A549 (cell line): ENCODE measurements around the gene NAV3. TPM values are rescaled to one million over a fixed set of nuclear protein-coding genes. Genes with fewer than 3 reads are reported as not detected.
A peak's percentile ranks its signal among the peaks of the same experiment; 100 is the strongest.

ENCODE experiments used
- ATAC-seq, 2 experiments: fragments of 200-7000 bp in 1 of 2; fragments of >200 bp in 1 of 2; cut with Nextera tagmentation in 1 of 2; cut with Tn5 transposase in 1 of 2; 3 replicates each; pipeline versions ENCODE4 v1.8.0 to v1.9.1; 2018 to 2020; ENCODE audit warnings: mild to moderate bottlenecking in 1 of 2, moderate library complexity in 1 of 2
- CTCF ChIA-PET: fragments of 300-600 bp; sonication (Branson Sonifier 250); formaldehyde crosslinking; extraction: SDS; loops from one replicate; lab custom pipeline; 2021; ENCODE audit warnings: antibody characterized with exemption, inconsistent platforms; lab: Yijun Ruan, JAX
- POLR2A ChIA-PET: fragments of 350-600 bp; formaldehyde crosslinking; extraction: SDS; loops from one replicate; lab custom pipeline; 2021; ENCODE audit warnings: antibody characterized with exemption, inconsistent platforms; lab: Yijun Ruan, JAX
- DNase-seq, 2 experiments: peaks; one replicate each; pipeline versions ENCODE4 v3.0.0 to v3.0.0-alpha.2; 2011 to 2016; ENCODE audit warnings: low read depth in 1 of 2, low spot score in 1 of 2
- FAIRE-seq: peaks from 2 replicates; lab custom pipeline; 2011; peaks lifted over from hg19 to GRCh38; lab: Jason Lieb, UNC
- H3K27ac ChIP-seq, 2 experiments: fragments of >200 bp; sonication (Bioruptor Twin); formaldehyde crosslinking; 3 replicates each; pipeline ENCODE4 v1.5.1; 2016 to 2017
- H3K4me1 ChIP-seq: fragments of >200 bp; sonication (Bioruptor Twin); formaldehyde crosslinking; 3 replicates; pipeline ENCODE4 v1.6.1; 2016
- H3K4me2 ChIP-seq: fragments of >200 bp; sonication (Bioruptor Twin); formaldehyde crosslinking; 3 replicates; pipeline ENCODE4 v1.6.1; 2016
- H3K4me3 ChIP-seq: fragments of >200 bp; sonication (Bioruptor Twin); formaldehyde crosslinking; 3 replicates; pipeline ENCODE4 v1.5.1; 2016
- H3K9me3 ChIP-seq: fragments of >200 bp; sonication (Bioruptor Twin); formaldehyde crosslinking; 3 replicates; pipeline ENCODE4 v1.6.1; 2016
- CBX2 ChIP-seq: fragments of 200-600 bp; sonication (generic); IDR thresholded peaks from 2 replicates; pipeline ENCODE4 v1.6.1; 2016; ENCODE audit warnings: low read depth, mild to moderate bottlenecking, borderline replicate concordance
- CBX8 ChIP-seq: fragments of 200-600 bp; sonication (generic); IDR thresholded peaks from 2 replicates; pipeline ENCODE4 v1.6.1; 2016
- CEBPB ChIP-seq, 2 experiments: fragments of >200 bp in 1 of 2; sonication (Bioruptor Twin) in 1 of 2; formaldehyde crosslinking in 1 of 2; IDR thresholded peaks; 2 replicates each; pipeline ENCODE4 v1.6.1; 2012 to 2016
- EHMT2 ChIP-seq: fragments of 200-600 bp; sonication (generic); IDR thresholded peaks from 2 replicates; pipeline ENCODE4 v1.6.1; 2016; ENCODE audit warnings: antibody characterized with exemption, low read depth, mild to moderate bottlenecking, moderate library complexity
- EP300 ChIP-seq, 2 experiments: fragments of >200 bp; sonication (Bioruptor Twin); formaldehyde crosslinking; IDR thresholded peaks; 2 replicates in 1 of 2; 3 replicates in 1 of 2; pipeline ENCODE4 v1.6.1; 2016 to 2017
- HEYL ChIP-seq: fragments of 250-450 bp; sonication (Bioruptor Pico); IDR thresholded peaks from 2 replicates; pipeline ENCODE4 v1.8.0; 2021; ENCODE audit warnings: mild to moderate bottlenecking, moderate library complexity
- HOXB13 ChIP-seq: fragments of 250-450 bp; sonication (Bioruptor Pico); IDR thresholded peaks from 2 replicates; pipeline ENCODE4 v1.5.0; 2020; ENCODE audit warnings: low read depth, mild to moderate bottlenecking, moderate library complexity
- KDM5A ChIP-seq: fragments of 200-600 bp; sonication (generic); IDR thresholded peaks from 2 replicates; pipeline ENCODE4 v1.6.1; 2016; ENCODE audit warnings: antibody characterized with exemption, mild to moderate bottlenecking
- MAZ ChIP-seq: fragments of 150-350 bp; IDR thresholded peaks from 2 replicates; pipeline ENCODE4 v1.6.1; 2014; ENCODE audit warnings: antibody characterized with exemption, low read depth, low read length, borderline replicate concordance
- MYC ChIP-seq: IDR thresholded peaks from 2 replicates; pipeline ENCODE4 v1.6.1; 2012; ENCODE audit warnings: mild to moderate bottlenecking, inconsistent platforms, low read length, improper control_type of control experiment, borderline replicate concordance
- POLR2AphosphoS2 ChIP-seq: conservative IDR thresholded peaks from 2 replicates; pipeline ENCODE4 v1.6.1; 2012; ENCODE audit warnings: low read length, improper control_type of control experiment, inconsistent platforms
- RARB ChIP-seq: fragments of 250-450 bp; sonication (Bioruptor Pico); IDR thresholded peaks from 2 replicates; pipeline ENCODE4 v1.8.0; 2021; ENCODE audit warnings: mild to moderate bottlenecking, moderate library complexity
- RCOR1 ChIP-seq: fragments of 150-350 bp; IDR thresholded peaks from 2 replicates; pipeline ENCODE4 v1.6.1; 2014; ENCODE audit warnings: antibody characterized with exemption, low read length, low read depth
- RNF2 ChIP-seq: fragments of 200-600 bp; sonication (generic); IDR thresholded peaks from 2 replicates; pipeline ENCODE4 v1.6.1; 2016; ENCODE audit warnings: low read depth, mild to moderate bottlenecking, antibody characterized with exemption, moderate library complexity, borderline replicate concordance
- SREBF2 ChIP-seq: fragments of 450-650 bp; IDR thresholded peaks from 2 replicates; pipeline ENCODE4 v1.6.1; 2014; ENCODE audit warnings: mild to moderate bottlenecking, moderate library complexity
- TFCP2L1 ChIP-seq: fragments of 250-450 bp; sonication (Bioruptor Pico); IDR thresholded peaks from 2 replicates; pipeline ENCODE4 v1.5.0; 2021; ENCODE audit warnings: mild to moderate bottlenecking
- TP53 ChIP-seq: fragments of 250-450 bp; sonication (Bioruptor Pico); IDR thresholded peaks from 2 replicates; pipeline ENCODE4 v1.5.0; 2021; ENCODE audit warnings: mild to moderate bottlenecking, moderate library complexity
- WGBS: methylation state at CpG from one replicate; pipeline ENCODE4 v1.1.6; 2017; ENCODE audit errors: missing lambda C conversion rate; 5-methylcytosine and 5-hydroxymethylcytosine counted together
- polyA plus RNA-seq, 4 experiments: library from polyadenylated mRNA; depleted of rRNA in 3 of 4; stranded (reverse); fragments of >200 nt; fragmentation: RNase III in 1 of 4; extraction: RNeasy Plus Mini Kit Qiagen cat#74134 plus additional on column Dnase treatment in 1 of 4; gene quantifications; 2 replicates in 3 of 4; 3 replicates in 1 of 4; pipeline ENCODE4 v1.2.3, GENCODE V29; 2011 to 2017
- TF ChIP-seq, protein P1 (sequence below): fragments of 200-600 bp; sonication (generic); IDR thresholded peaks from 2 replicates; pipeline ENCODE4 v1.6.1; 2016; ENCODE audit warnings: antibody characterized with exemption, mild to moderate bottlenecking, moderate library complexity
- TF ChIP-seq, protein P2 (sequence below): fragments of >200 bp; sonication (Bioruptor Twin); formaldehyde crosslinking; IDR thresholded peaks from 3 replicates; pipeline ENCODE4 v1.6.1; 2016
- TF ChIP-seq, protein P3 (sequence below): fragments of 250-450 bp; sonication (Bioruptor Pico); IDR thresholded peaks from 2 replicates; pipeline ENCODE4 v1.5.0; 2021; ENCODE audit warnings: mild to moderate bottlenecking, moderate library complexity, borderline replicate concordance
- TF ChIP-seq, protein P4 (sequence below): fragments of >200 bp; sonication (Bioruptor Twin); formaldehyde crosslinking; IDR thresholded peaks from 3 replicates; pipeline ENCODE4 v1.5.1; 2016
- TF ChIP-seq, protein P5 (sequence below): IDR thresholded peaks from 2 replicates; pipeline ENCODE4 v1.6.1; 2012

The NAV3 gene
- polyA plus RNA-seq, 2 of the 4 experiments (the other 2 are of a cell fraction) = 8.6 to 9.7 TPM

DNA sequence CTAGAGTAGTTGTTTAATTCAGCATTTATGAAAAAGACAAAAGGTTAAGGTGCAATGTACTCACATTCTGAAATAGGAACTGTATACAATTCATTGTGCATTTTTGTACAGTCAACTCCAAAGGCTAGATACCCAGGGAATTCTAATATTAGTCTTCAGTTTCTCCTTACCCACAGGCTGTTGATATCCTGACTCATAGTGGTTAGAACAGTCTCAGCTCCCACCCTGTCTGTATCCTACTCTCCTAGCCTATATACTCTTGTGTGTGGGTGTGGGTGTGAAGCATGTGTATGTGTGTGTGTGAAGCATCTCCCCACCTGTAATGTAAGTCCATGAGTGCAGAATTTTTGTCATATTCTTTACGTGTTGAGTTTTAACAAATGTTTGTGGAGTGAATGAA is 229.5 kb downstream of the NAV3 start:
- TF ChIP-seq, protein P1, sequence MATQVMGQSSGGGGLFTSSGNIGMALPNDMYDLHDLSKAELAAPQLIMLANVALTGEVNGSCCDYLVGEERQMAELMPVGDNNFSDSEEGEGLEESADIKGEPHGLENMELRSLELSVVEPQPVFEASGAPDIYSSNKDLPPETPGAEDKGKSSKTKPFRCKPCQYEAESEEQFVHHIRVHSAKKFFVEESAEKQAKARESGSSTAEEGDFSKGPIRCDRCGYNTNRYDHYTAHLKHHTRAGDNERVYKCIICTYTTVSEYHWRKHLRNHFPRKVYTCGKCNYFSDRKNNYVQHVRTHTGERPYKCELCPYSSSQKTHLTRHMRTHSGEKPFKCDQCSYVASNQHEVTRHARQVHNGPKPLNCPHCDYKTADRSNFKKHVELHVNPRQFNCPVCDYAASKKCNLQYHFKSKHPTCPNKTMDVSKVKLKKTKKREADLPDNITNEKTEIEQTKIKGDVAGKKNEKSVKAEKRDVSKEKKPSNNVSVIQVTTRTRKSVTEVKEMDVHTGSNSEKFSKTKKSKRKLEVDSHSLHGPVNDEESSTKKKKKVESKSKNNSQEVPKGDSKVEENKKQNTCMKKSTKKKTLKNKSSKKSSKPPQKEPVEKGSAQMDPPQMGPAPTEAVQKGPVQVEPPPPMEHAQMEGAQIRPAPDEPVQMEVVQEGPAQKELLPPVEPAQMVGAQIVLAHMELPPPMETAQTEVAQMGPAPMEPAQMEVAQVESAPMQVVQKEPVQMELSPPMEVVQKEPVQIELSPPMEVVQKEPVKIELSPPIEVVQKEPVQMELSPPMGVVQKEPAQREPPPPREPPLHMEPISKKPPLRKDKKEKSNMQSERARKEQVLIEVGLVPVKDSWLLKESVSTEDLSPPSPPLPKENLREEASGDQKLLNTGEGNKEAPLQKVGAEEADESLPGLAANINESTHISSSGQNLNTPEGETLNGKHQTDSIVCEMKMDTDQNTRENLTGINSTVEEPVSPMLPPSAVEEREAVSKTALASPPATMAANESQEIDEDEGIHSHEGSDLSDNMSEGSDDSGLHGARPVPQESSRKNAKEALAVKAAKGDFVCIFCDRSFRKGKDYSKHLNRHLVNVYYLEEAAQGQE = no peak
- no peaks in the 10 kb centered on the region for H3K9me3 ChIP-seq
- H3K4me2 ChIP-seq = no peak overlapping the region
- POLR2A ChIA-PET = no interaction called here
- 100% methylated on average over 1 of the region's 1 CpG for WGBS
- DNase-seq (no peak), ATAC-seq (no peak), FAIRE-seq (no peak)
- H3K27ac ChIP-seq = no peak overlapping the region
- no peak overlapping the region for H3K4me3 ChIP-seq
- H3K4me1 ChIP-seq = peaks cover 13% of the 10 kb centered on the region
- CTCF ChIA-PET = no interaction called here

DNA sequence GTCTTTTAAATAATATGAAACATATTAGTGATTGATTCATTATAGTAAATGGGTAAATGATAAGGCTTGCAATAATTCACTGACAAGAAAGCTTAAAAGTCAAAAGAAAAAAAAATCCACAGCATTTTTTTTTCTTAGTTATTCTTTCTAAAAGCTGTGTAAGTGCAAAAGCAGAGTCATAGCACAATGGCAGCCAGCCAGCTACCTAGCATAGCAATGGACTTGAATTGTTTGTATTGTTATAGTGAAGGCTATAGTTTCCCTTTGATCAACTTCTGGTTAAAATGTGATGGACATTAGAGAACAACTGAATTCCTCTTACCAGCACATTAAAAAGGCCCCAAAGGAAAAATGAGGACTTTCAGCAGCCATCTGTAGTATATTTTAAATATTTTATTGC is 232.1 kb downstream of the NAV3 start:
- Histone ChIP-seq H3K9me3 (no peaks in the 10 kb centered on the region), H3K4me2 (peak overlapping the region; percentile 56), H3K27ac (no peak overlapping the region), H3K4me1 (peaks cover 13% of the 10 kb centered on the region), H3K4me3 (no peak overlapping the region)
- CTCF ChIA-PET = interaction anchor here (1.0 kb wide), 1 partner anchor 59 kb away, joined by 3 read pairs; no protein-coding TSS in a partner anchor
- FAIRE-seq (no peak), DNase-seq (peak in 1 of 2 experiments; percentile 10), ATAC-seq (no peak)
- POLR2A ChIA-PET = no interaction called here
- TF ChIP-seq TFCP2L1 (CRISPR knock-in tag) (no peak), SREBF2 (no peak), HOXB13 (CRISPR knock-in tag) (no peak), RNF2 (no peak), EHMT2 (no peak), RCOR1 (no peak), MYC (no peak), RARB (CRISPR knock-in tag) (no peak), EP300 (IDR thresholded peaks at IDR 0.05) (no peak), CBX8 (no peak), CBX2 (no peak), TP53 (CRISPR knock-in tag) (no peak)
- TF ChIP-seq, protein P2, sequence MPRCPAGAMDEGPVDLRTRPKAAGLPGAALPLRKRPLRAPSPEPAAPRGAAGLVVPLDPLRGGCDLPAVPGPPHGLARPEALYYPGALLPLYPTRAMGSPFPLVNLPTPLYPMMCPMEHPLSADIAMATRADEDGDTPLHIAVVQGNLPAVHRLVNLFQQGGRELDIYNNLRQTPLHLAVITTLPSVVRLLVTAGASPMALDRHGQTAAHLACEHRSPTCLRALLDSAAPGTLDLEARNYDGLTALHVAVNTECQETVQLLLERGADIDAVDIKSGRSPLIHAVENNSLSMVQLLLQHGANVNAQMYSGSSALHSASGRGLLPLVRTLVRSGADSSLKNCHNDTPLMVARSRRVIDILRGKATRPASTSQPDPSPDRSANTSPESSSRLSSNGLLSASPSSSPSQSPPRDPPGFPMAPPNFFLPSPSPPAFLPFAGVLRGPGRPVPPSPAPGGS = no peak
- TF ChIP-seq, protein P3, sequence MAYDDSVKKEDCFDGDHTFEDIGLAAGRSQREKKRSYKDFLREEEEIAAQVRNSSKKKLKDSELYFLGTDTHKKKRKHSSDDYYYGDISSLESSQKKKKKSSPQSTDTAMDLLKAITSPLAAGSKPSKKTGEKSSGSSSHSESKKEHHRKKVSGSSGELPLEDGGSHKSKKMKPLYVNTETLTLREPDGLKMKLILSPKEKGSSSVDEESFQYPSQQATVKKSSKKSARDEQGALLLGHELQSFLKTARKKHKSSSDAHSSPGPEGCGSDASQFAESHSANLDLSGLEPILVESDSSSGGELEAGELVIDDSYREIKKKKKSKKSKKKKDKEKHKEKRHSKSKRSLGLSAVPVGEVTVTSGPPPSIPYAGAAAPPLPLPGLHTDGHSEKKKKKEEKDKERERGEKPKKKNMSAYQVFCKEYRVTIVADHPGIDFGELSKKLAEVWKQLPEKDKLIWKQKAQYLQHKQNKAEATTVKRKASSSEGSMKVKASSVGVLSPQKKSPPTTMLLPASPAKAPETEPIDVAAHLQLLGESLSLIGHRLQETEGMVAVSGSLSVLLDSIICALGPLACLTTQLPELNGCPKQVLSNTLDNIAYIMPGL (CRISPR knock-in tag) = no peak

DNA sequence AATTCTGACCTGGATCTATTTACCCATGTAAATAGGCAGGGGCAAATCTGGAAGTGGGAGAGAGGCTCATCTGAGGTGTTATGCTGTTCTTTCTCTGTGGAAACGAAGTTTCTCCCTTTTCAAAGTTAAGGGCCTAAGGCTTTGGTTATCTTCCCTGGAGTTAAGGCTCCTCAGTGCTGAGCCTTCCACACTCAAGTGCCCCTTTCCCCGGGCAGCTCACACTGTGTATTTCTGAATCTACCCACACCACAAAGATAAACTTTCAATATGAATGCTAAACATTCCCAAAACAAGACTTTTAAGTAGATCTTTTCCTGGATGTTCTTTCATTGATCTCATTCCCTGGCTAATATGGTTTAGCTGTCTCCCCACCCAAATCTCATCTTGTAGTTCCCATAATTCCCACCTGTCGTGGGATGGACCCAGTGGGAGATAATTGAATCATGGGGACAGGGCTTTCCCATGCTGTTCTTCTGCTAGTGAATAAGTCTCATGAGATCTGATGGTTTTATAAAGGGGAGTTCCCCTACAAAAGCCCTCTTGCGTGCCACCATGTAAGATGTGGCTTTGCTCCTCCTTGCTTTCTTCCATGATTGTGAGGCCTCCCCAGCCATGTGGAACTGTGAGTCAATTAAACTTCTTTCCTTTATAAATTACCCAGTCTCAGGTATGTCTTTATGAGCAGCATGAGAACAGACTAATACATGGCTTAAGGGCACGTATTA is 251.1 kb downstream of the NAV3 start:
- ChIA-PET POLR2A (no interaction called here), CTCF (no interaction called here)
- no peak for DNase-seq
- 74% methylated on average over 5 of the region's 5 CpGs for WGBS
- TF ChIP-seq, protein P4, sequence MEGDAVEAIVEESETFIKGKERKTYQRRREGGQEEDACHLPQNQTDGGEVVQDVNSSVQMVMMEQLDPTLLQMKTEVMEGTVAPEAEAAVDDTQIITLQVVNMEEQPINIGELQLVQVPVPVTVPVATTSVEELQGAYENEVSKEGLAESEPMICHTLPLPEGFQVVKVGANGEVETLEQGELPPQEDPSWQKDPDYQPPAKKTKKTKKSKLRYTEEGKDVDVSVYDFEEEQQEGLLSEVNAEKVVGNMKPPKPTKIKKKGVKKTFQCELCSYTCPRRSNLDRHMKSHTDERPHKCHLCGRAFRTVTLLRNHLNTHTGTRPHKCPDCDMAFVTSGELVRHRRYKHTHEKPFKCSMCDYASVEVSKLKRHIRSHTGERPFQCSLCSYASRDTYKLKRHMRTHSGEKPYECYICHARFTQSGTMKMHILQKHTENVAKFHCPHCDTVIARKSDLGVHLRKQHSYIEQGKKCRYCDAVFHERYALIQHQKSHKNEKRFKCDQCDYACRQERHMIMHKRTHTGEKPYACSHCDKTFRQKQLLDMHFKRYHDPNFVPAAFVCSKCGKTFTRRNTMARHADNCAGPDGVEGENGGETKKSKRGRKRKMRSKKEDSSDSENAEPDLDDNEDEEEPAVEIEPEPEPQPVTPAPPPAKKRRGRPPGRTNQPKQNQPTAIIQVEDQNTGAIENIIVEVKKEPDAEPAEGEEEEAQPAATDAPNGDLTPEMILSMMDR = no peak
- no peak for TF ChIP-seq HEYL (CRISPR knock-in tag)
- TF ChIP-seq MAZ = no peak
- no peak for TF ChIP-seq TP53 (CRISPR knock-in tag)
- no peak for TF ChIP-seq POLR2AphosphoS2
- TF ChIP-seq KDM5A = no peak
- TF ChIP-seq, protein P5, sequence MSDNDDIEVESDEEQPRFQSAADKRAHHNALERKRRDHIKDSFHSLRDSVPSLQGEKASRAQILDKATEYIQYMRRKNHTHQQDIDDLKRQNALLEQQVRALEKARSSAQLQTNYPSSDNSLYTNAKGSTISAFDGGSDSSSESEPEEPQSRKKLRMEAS = no peak
- no peak for TF ChIP-seq CEBPB (IDR thresholded peaks at IDR 0.05)
- Histone ChIP-seq H3K4me3 (no peak overlapping the region), H3K4me1 (no peaks in the 10 kb centered on the region), H3K9me3 (no peaks in the 10 kb centered on the region), H3K27ac (no peak overlapping the region), H3K4me2 (no peak overlapping the region)
- FAIRE-seq = no peak
- no peak for ATAC-seq
